Measurements from ENCODE around the gene PTPRT.

Gene PTPRT

GRCh38 chr20:42309050-42309449 lies 880.7 kb downstream of the PTPRT start:
- H3K4me3 ChIP-seq (ENCODE audit: low read depth, low read length): no peak overlapping the region
- DNase-seq (ENCODE audit: low read depth): no peak
- TF ChIP-seq MAX (IDR thresholded peaks at IDR 0.05; ENCODE audit: low read depth, low read length): no peak
- no peak for TF ChIP-seq CTCF (IDR thresholded peaks at IDR 0.05; ENCODE audit: low read depth, low read length)
- no peak for TF ChIP-seq POLR2A (IDR thresholded peaks at IDR 0.05; ENCODE audit: extremely low read depth, insufficient read length)
- no peak for TF ChIP-seq MYC (IDR thresholded peaks at IDR 0.05; ENCODE audit: low read depth, low read length)

- DNase-seq (ENCODE audit: low read depth): no peak
- no peak for TF ChIP-seq MAX (IDR thresholded peaks at IDR 0.05; ENCODE audit: low read depth, low read length)
- no peak for TF ChIP-seq POLR2A (IDR thresholded peaks at IDR 0.05; ENCODE audit: extremely low read depth, insufficient read length)
- TF ChIP-seq MYC (IDR thresholded peaks at IDR 0.05; ENCODE audit: low read depth, low read length): no peak
- no peak for TF ChIP-seq CTCF (IDR thresholded peaks at IDR 0.05; ENCODE audit: low read depth, low read length)
- no peak overlapping the region for H3K4me3 ChIP-seq (ENCODE audit: low read depth, low read length)
Measured at GRCh38 chr20:42308171-42308570, 881.5 kb downstream of the PTPRT start.

GRCh38 chr20:42295592-42295991 lies 894.1 kb downstream of the PTPRT start:
- TF ChIP-seq MAX (IDR thresholded peaks at IDR 0.05; ENCODE audit: low read depth, low read length): no peak
- no peak for TF ChIP-seq CTCF (IDR thresholded peaks at IDR 0.05; ENCODE audit: low read depth, low read length)
- no peak for TF ChIP-seq POLR2A (IDR thresholded peaks at IDR 0.05; ENCODE audit: extremely low read depth, insufficient read length)
- no peak for TF ChIP-seq MYC (IDR thresholded peaks at IDR 0.05; ENCODE audit: low read depth, low read length)
- no peak overlapping the region for H3K4me3 ChIP-seq (ENCODE audit: low read depth, low read length)
- DNase-seq (ENCODE audit: low read depth): no peak

GRCh38 chr20:42294976-42295375 lies 894.7 kb downstream of the PTPRT start:
- no peak overlapping the region for H3K4me3 ChIP-seq (ENCODE audit: low read depth, low read length)
- no peak for DNase-seq (ENCODE audit: low read depth)
- TF ChIP-seq MYC (IDR thresholded peaks at IDR 0.05; ENCODE audit: low read depth, low read length) (no peak), MAX (IDR thresholded peaks at IDR 0.05; ENCODE audit: low read depth, low read length) (no peak), POLR2A (IDR thresholded peaks at IDR 0.05; ENCODE audit: extremely low read depth, insufficient read length) (no peak), CTCF (IDR thresholded peaks at IDR 0.05; ENCODE audit: low read depth, low read length) (no peak)

- H3K4me3 ChIP-seq (ENCODE audit: low read depth, low read length): no peak overlapping the region
- TF ChIP-seq CTCF (IDR thresholded peaks at IDR 0.05; ENCODE audit: low read depth, low read length) (no peak), MYC (IDR thresholded peaks at IDR 0.05; ENCODE audit: low read depth, low read length) (no peak), POLR2A (IDR thresholded peaks at IDR 0.05; ENCODE audit: extremely low read depth, insufficient read length) (no peak), MAX (IDR thresholded peaks at IDR 0.05; ENCODE audit: low read depth, low read length) (no peak)
- DNase-seq (ENCODE audit: low read depth): no peak
Measured at GRCh38 chr20:42281801-42282200, 907.9 kb downstream of the PTPRT start.

All from NB4 (cell line).